HuH-7.5 (cell line): ENCODE measurements around the gene PARP4.
"Not testable (repeated sequence)": the region's sequence is repeated elsewhere in the genome, so short reads cannot be mapped to it uniquely, and the experiment has no call there.

Source experiments
- DNase-seq: peaks from one replicate; pipeline ENCODE4 v3.0.0; 2011; ENCODE audit warnings: low spot score

The PARP4 gene

DNA sequence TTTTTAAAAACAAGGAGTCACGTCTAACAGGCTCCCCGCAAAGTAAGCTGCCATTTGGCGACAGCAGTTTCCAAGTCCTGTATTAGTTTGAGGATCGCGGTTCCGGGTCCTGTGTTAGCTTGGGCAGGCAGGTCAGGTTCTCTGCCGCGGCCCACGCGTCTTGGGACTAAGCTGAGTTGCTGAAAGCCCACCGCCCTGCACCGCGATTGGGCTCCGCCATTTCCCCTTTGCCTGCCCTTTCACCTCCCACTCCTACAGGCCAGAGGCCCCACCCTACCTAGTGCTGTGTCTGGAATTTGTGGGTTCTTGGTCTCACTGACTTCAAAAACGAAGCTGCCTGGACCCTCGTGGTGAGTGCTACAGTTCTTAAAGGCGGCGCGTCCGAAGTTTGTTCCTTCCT is 6.8 kb downstream of the PARP4 start:
- no peak for DNase-seq

DNA sequence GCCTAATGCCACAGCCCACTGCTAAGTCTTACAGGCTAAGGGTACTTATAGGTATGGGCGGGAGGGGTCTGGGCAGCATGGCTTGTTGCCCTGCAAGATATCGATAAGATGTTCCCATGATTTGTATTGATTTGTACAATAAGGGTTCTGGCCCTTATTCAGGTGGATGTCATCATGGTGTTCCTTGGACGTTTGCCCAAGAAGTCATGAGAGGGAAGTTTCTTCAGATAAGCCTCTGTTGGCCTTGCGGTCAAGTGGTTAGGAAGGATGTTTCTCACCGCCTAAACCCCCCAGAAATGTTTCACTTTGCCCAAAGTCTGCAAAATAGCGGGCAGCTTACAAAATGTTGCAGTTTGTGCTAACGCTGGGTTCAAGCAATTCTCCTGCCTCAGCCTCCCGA is 7.3 kb downstream of the PARP4 start:
- no peak for DNase-seq

DNA sequence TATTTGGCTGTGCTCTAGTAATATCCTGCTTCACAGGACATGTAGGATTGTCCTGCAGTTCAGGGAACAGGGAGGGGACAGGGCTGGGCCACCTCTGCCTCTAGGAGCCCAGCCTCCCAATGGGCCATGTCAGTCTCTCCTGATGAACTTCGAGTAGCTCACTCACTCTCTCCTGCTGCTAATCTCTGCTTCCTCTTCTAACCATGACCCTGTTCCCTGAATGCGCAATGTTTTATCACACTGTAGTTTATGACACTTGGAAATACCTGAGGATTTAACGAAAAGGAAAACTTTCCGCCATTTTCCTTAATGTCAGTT is 9.2 kb downstream of the PARP4 start:
- no peak for DNase-seq

DNA sequence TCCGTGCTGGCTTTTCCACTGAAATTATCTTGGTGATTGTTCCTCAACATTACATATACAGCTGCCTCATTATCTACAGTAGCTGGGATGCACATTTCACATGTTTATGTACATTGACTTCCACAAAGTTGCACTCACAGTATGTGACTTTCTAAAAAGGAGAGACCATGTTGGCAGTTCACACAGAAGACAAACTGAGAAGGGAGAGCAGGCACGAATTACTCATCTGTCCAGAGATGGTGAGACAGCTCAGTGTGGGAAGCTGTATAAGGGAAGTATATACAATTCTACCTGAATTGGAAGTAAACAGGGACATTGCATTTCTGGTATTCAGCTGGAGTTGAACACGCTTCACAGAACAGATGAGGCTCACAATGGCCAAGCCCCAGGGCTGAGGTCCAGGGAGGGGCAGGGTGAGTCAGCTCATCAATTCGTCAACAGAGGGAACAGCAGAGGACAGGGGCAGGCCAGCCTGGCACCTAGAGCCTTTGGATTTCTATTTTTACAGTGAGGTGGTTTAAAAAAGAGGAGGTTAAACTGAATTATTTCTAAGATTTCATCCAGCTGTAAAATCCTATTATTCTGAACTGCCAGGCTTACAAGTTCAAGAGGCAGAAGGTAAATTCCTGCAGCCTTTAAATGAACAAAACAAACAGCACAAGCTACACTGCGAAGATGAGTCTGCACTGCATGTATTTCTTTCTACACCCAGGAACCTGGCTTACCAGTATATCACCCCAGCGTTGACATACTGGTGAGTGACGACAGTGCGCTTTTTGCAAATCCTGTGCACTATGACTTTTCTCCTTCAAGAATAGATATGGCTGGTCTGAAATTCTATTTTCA is 9.8 kb downstream of the PARP4 start:
- DNase-seq, result no peak

DNA sequence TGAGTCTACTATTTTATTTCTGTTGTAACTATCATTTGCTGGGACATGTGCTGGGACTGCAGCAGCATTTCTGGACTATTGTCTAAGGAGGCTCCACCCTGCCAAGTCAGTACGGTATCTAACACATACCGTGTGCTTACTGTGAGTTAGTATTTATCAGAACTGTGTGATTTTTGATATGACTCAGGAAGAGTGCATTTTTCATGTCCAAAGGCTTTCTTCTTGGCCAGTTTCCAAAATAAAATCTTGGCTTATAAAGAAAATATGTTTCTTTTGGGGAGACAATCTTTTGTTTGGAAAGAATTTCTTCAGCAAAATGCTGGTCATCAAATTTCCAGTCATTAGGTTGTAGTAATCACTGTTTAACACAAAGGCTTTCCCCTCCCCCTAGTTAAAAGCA is 11.6 kb downstream of the PARP4 start:
- DNase-seq, result no peak

DNA sequence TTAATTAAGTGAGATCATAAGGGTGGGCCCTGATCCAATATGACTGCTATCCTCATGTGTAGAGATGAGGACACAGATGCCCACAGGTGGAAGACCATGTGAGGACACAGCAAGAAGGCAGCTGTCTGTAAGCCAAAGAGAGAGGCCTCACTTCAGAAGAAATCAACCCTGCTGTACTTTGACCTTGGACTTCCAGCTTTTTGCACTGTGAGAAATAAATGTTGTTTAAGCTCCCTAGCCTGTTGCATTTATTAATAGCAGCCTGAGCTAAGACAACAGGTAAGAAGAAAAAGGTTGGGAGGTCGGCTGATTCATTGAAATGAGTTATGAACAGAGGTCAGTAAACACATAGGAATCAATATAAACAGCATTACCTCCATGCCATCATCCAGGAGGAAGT is 14.8 kb downstream of the PARP4 start:
- DNase-seq, result no peak

DNA sequence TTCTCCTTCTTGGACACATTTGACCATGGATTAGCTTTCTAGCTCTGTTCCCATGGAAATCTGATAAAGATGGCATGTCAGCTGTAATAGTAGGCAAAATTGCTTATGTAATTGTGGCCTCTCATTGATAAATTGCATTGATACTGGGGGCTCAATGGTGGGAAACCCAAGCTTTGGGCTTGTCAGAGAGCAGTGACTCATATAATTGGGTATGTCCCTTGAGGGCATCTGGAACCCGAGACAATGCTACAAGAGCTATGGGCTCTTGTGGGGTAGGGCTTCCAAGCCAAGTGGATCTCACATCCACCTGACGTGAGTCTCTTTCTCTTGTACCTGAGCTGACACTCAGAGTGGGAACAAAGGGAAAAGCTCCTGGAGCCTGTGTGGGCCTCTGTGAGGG is 16.3 kb downstream of the PARP4 start:
- not testable (repeated sequence) for DNase-seq

DNA sequence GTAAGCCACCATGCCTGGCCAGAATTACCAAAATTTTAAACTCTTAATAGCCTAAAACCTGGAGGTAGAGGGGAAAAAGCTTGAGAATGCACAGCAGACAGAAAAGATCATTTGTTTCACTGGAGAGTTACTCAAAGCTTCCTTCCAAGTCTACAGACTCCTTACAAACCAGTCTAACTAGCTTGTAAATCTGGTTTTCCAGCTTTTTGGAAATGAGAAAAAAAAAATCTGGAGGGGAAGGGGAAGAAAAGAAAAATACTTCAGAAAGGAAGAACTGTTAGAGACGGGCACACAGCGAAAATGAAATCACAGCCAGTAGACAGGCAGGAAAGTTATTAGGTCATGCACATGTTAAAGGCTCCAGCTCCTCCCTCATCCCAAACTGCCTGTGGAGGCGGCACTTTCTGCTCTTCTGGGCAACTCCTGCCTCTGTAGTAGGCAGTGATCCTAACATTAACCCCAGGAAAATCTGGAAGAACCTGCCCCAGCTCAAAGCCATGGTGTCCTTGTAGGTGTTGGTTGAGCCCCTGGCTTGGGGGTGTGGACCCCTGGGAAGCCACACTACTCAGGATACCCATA is 17.3 kb downstream of the PARP4 start:
- no peak for DNase-seq

DNA sequence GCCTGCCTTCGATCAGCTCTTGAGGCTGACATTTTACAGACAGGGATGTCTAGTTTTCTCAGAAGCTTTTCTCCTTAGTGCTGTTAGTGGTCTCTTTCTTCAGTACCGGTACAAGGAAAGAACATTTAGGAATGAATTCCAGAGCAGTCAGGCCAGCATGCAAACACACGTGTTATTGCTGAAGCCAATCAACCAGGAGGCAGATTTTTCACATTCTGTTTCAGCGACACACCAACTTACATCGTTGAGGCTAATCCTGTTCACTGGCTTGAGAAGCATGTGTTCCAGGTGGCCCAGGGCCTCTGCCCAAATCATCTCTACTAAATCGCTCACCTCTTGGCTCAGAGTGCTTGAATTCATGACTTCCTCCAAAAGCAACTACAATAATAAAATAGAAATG is 19.2 kb downstream of the PARP4 start:
- DNase-seq, result no peak

DNA sequence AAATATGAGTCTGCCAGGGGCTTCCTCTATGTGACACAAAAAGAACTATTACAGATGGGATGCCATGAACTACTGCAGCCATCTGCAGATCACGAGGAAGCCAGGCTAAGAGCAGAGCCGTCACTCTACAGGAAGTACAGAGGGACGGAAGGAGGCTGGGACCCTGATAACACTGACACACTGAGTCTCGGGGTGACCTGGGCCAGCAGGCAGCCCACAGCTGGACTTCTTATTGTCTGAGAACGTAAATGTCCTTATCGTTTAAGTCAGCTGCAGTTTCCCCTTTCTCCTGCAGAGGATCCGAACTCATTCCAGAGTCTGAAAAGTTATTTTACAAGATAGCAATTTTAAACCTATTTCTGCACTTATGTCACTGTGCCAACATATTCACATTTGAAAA is 20.7 kb downstream of the PARP4 start:
- DNase-seq, result no peak

DNA sequence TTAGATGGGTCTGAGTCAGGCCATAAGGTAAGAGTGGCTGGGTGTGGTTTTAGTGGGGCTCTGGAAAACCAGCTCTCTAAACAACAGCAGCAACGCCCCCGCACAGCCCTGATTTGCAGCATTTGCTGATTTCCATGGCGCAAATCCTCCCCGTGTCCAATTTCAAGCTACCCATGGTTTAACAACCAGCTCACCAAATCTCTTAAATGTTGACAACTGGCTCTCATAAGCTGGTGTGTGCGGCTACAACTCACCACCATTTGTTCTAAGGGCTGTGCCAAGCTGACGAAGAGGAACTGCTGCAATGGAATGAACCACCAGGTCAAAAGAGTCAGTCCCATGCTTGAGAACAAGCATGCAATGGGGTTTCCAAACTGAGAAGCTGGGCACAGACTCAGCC is 22.9 kb downstream of the PARP4 start:
- DNase-seq, result no peak

DNA sequence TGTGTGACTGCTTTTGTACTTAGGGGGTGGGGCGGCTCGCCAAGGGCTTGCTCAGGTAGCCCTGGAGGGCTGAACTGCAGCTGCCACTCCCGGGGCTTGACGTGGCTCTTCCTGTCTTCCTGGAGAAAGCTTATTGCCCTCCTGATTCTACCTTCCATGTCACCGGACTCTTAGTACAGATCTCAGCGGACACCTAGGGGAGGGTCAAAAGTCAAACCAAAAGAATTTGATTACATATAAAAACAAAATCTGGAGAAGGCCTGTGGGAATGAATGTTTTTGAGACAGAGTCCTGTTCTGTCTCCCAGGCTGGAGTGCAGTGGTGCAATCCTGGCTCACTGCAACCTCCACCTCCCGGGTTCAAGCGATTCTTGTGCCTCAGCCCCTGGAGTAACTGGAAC is 24.5 kb downstream of the PARP4 start:
- DNase-seq, result not testable (repeated sequence)

DNA sequence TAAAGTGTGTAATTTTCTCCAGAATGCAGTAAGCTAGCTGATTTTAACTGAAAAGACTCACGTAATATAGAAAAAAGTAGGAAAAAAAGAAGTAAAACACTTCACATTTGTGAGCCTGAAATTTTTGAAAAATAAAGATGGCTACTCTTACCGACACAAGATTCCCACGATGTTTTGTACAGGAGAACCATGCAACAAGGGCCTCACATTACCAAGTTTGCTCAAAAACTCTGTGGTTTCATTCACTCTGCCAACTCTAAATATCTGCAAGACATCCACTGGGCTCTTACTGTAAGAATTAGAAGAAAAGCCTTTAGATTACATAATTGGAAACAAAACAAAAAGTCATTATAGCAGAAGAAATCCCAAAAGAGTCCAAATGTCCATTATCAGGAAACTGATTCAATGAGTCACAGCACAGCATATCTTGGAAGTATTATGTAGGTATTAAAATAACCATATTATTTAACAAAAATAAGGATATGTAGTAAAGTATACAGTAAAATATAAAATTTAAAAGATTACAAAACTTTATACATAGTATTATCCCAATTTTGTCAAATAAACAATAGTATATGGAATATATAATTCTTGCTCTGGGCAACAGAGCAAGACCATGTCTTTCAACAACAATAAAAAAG is 26.4 kb downstream of the PARP4 start:
- not testable (repeated sequence) for DNase-seq

DNA sequence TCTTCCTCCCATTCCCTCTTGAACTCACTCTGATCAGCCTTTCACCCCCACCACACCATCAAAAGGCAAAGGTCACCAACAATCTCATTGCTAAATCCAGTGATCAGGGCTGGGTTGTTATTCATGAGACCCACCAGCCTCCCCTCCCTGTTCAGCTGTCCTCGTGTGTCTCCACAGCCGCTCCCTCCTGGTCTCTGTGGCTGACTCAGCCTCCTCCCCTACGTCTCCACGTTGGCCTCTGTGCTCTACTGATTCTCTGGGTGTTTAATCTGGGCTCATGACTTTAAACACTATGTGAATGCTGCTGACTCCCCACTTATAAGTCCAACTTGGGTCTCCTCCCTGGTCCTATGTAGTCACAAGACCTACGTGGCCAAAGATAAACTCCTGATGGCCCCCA is 38.9 kb downstream of the PARP4 start:
- DNase-seq, result no peak

DNA sequence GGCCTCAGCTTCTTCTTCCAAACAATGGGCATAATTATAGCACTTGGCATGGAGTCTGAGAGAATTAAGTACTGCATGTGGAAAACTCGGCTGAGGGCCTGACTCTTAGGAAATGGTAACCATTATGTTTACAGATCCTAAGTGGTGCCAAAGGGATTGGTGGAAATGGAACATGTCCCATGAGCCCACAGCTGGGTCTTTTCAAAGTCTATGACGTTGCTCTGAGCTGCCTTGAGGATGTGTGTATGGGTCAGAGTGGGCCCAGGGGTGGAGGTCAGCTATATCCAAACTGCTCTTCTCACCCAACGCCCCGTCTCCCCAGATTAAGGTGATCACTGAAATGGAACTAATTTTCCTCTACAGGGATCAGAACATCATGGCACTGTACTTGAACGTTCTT is 40.4 kb downstream of the PARP4 start:
- DNase-seq, result not testable (repeated sequence)

DNA sequence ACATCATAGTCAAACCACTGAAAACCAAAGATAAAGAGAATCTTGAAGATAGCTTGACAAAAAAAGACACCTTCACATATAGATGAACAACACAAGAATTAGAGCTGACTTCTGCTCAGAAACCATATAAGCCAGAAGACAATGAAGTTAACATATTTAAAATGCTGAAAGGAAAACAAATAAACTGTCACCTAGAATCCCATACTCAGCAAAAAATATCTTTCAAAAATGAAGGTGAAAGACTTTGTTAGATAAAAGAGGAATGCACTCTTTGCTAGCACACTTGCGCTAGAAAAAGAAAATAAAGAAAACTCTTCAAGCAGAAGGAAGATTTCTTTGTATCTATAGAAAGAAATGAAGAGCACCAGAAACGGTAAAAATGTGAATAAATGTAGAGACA is 49.5 kb downstream of the PARP4 start:
- no peak for DNase-seq

DNA sequence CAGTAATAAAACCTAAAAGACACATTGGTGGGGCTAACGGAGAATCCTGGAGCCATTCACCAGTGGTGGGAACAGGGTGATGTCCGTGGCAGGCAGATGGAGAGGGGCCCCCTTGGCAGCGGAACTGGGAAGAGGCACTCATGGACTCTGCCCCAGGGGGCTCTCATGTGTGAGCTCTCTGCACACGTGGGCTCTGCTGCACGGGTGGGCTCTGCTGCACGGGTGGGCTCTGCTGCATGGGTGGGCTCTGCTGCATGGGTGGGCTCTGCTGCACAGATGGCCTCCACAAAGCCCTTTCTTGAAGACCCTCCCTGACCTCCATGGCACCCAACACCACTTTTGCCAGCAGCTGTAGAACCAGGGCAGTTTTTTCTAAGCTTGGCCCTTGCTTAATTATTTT is 52.3 kb downstream of the PARP4 start:
- no peak for DNase-seq

DNA sequence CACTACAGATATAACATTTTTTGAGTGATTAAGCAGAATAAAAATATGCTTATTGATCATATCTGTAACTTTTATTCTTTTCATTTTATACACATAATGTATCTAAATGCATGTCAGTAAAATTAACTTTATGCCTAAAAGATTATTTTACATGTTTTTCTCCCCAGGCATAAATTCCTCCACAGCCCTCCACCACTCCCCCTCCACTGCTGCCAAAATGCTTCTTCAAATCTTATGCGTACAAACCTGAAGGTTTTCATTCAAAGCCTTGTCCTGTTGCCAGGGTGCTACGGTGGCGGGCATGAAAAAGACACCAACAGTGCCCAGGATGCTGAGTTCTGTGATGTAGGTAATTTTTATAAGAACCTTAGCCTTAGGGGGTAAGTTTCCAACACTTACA is 52.9 kb downstream of the PARP4 start:
- DNase-seq, result no peak

DNA sequence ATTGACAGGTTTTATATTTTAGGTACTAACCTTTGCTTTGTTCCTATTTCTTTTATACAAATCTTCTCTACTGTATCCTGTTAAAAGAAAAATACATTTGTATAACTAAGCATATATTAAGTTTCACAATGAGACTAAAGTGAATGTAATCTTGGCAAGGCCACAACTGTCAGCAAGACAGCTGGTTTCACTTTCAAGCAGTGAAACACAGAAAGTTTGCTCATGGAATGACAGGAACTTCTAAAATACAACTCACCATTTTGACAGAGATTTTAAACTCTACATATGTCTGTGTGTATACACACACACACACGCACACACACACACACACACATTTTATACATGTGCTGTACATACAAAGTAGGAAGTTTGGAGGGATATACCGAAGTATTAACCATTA is 53.3 kb downstream of the PARP4 start:
- no peak for DNase-seq

DNA sequence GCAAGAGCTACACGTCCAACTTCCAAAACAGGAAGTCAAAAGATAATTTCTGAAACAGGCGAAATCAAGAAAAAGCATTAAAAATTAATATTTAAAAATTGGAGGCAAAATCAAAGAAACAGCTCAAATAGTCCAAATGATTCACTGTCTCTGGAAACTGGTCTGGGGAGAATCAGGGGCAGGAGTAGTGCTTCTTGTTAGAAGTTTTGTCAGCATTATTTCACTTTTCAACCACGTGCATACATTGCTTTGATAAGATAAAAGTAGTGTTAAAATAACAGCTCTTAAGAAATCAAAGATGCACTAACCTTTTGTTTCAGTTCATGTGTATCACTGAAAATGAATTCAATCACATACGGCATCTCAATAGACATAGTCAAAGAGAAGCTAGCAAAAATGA is 53.8 kb downstream of the PARP4 start:
- DNase-seq, result no peak

DNA sequence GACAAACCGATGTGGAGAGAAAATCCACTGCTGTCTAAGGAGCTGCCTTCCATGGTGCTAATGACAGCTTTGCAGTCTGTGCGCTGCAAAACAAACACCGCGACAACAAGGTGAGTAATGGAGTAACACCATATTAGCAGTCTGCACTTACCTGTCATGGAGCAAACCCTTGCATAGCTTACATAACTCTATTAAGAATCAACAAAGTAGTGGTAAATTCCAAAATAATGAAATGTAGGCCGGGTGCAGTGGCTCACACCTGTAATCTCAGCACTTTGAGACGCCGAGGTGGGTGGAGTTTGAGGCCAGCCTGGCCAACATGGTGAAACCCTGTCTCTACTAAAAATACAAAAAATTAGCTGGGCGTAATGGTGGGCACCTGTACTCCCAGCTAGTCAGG is 56.2 kb downstream of the PARP4 start:
- DNase-seq, result no peak

DNA sequence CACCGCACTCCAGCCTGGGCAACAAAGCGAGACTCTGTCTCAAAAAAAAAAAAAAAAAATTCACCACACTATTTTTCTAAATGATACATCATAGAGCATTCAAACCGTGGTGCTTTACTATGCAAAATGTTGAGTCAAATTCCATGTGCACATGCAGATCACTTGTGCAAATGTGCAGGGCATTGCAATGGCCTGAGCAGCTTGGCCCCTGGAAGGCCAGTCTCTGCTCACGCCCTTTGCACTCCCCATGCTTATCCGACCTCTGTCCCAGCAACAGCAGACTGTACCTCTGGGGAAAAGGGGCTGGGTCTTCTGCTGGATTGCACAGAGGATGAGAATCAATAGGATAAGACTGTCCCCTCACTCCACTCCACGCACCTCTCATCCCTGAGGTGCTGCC is 58.5 kb downstream of the PARP4 start:
- DNase-seq, result no peak

DNA sequence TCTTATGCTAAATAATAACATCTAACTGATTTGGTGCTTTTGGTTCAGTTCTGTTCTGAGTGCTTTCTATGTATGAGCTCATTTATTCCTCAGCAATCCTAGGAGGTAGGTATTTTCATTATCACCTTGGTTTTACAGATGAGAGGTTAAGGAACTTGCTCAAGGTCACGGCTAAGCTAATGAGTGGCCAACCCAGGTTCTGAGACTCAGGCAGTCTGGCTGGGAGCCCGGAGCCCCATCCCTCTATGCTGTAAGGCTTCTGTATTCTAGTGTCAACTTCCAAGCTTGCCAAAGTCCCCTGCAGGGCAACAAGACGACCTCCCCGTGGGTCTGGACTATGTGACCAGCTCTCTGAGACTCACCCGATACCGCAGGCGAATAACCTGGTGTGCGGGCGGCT is 60.5 kb downstream of the PARP4 start:
- no peak for DNase-seq

DNA sequence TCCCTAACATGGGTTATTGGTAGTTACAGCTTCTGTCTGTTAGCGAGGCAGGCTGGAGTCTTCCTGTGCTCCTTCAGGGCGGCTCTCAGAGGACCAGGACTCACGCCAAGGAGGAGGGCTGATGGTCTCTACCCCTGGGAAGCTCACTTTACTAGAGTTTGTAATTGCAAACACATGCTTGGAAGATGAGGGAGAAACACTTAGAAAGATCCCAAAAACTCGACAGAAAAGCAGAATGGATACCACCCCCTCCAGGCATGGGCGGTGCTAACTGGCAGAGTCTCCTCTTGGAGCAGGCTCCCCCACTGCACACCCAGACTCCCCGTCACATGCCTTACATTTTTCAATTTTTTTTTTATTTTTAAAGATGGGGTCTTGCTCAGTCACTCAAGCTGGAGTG is 62.0 kb downstream of the PARP4 start:
- no peak for DNase-seq
